NT2/D1 (cell line): ENCODE results near the gene APMAP.

Experiments used
- YY1 ChIP-seq: IDR thresholded peaks from 2 replicates; pipeline ENCODE4 v1.6.1; 2011; ENCODE audit not compliant: insufficient read length, insufficient read depth
- ZNF274 ChIP-seq: IDR thresholded peaks from 2 replicates; pipeline ENCODE4 v1.6.1; 2011; ENCODE audit warnings: mild to moderate bottlenecking, low read depth, low read length

GRCh38 chr20:25014816-25015215 lies 22.3 kb upstream of the APMAP start:
- no peak for TF ChIP-seq ZNF274
- TF ChIP-seq YY1 = no peak
